HG03575 (cell line): Measurements from ENCODE around the gene FUBP3.

Experiments
- ATAC-seq: cut with Tn5 transposase; IDR thresholded peaks from one replicate; pipeline ENCODE4 v1.9.1; 2021; ENCODE audit not compliant: unreplicated experiment, insufficient number of reproducible peaks, low FRiP score; ENCODE audit errors: extremely low read depth

The FUBP3 gene

DNA sequence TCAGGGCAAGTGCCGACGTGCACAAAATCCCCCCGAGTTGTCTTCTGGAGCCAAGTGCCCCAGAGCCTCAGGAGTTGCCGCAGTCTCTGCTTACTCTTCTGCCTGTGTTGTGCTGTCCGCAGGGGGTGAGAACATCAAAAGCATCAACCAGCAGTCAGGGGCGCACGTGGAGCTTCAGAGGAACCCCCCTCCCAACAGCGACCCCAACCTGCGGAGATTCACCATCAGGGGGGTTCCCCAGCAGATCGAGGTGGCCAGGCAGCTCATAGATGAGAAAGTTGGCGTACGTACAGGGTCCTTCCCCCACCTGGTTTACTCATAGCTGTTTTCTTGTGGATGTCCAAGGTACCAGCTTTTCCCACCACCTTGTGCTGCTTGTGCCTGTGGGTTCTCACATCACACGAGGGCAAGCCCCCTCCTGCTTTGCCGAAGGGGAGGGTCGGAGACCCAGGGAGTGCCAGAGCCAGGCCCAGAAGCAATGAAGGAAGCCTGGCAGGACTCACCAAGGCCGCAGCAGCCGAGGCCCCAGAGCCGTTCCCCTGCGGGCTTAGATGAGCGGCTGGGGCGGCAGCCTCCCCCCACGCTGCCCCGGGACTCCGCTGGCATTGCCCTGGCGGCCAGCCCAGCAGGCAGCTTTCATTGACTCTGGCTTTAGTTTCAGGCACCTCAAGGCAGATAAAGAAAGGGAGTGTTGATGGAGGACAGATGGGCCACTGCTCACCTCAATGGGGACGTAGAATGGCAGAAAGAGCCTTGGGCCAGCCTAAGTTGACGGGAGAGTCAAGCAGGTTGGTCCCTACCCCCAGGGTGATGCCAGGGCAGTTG is 51.3 kb downstream of the FUBP3 start:
- ATAC-seq: no peak

DNA sequence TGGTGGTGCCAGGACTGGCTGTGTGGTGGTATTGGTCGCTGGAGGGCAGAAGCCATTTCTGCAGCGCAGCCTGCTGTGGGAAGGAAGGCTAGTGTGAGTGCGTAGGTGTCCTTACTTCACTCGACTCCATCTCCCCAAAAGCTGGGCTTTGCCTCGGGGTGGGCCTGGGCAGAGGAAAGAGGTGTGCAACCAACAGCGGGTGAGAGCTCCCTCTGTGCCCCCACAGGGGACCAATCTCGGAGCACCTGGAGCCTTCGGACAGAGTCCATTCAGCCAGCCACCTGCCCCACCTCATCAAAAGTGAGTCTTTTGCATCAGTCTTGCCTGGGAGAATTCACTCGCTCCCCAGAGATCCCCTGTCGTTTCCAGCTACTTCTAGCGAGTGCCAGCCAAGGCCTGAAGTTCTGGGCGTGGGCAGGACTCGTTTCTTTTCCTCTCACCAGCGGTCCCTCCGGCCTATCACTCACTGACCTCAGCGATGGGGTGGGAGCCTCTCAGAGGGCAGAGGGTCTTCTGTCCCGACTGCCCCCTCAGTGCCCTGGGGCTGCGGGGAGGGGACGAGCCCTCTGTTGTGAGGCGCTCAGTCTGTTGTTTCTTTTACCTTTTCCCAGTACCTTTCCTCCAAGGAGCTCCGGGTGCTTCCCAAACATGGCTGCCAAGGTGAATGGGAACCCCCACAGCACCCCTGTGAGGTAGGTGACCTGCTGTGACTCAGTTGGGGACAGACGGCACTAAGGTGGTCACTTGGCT is 52.1 kb downstream of the FUBP3 start:
- no peak for ATAC-seq

DNA sequence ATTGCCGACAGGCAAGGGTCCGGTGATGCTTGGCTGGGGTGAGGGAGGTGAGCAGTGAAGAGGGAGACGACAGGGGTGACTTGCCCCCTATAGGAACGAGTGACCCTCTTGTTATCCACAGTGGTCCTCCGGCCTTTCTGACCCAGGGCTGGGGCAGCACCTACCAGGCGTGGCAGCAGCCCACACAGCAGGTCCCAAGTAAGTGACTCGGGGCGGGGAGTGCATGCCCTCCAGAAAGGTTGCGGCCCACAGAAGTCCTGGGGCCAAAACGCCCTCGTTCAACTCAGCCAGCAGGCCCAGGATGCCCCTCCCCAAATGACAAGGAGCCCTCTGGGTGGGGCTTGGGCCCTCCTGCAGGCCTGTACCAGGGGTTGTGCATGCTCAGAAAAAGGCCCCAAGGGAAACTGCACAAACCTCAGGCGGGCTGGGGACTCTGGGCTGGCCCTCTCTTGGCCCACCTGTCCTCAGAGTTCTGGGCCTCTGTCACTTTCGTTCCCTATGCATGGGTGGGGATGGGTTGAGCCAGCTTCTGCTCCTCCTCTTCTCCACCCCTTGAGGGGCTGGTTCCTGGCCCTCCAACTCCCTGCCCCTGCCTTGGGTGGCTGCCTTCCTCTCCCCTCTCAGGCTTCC is 52.8 kb downstream of the FUBP3 start:
- no peak for ATAC-seq

DNA sequence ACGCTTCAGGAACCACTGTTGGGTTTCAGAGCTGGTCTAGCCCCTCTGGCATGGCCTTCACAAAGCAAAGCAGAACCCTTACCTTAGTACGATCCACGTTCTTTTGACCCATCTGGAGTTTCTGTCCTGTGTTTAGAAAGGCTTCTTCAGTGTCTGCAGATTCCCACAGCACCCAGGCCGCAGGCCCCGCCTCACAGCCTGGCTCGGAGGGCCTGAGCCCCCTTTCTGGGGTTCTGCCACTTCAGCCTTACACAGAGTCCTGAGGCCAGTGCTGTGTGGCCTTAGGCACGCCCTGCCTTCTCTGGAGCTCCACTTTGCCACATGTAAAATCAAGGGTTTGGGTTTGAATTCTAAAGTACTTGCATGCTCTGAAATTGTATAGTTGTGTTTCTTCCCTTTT is 53.5 kb downstream of the FUBP3 start:
- no peak for ATAC-seq

DNA sequence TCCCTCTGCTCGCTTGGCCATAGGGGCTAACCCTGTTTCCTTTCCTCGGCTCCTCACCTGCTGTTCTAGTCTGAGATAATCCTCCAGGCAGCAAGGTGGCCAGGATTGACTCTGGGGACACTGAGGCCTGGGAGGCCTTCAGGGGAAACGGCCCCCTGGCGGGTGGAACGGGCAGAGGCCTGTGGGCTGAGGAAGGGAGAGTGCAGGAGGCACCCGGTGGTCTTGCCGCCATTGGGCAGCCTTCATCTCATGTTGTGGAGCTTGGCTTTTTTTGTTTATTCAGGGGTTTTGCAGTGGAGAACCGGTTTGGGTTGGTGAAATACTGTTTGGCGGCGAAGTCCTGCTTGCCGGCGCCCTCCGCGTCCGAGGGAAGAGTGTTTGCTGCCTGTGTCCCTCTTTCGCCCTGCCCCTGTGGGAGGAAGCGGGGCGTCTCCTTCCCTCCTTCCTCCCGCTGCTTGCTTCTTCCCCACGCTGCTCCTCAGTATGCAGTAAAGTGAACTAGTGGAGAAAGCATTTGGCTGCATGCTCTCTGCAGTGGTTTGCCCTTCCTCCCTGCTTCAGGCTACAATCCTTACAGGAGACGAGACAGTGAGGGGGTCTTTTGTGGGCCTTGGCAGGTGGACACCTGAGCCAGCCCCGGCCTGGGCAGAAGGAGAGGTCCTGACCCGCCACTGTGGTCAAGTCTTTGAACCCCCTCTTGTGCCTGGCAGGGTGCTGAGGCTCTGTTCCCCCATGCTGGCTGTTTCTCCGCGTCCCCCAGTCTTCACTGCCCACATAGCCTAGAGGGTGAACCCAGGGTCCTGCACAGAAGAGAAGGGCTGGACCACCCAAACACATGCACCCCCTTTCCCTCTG is 54.2 kb downstream of the FUBP3 start:
- no peak for ATAC-seq

DNA sequence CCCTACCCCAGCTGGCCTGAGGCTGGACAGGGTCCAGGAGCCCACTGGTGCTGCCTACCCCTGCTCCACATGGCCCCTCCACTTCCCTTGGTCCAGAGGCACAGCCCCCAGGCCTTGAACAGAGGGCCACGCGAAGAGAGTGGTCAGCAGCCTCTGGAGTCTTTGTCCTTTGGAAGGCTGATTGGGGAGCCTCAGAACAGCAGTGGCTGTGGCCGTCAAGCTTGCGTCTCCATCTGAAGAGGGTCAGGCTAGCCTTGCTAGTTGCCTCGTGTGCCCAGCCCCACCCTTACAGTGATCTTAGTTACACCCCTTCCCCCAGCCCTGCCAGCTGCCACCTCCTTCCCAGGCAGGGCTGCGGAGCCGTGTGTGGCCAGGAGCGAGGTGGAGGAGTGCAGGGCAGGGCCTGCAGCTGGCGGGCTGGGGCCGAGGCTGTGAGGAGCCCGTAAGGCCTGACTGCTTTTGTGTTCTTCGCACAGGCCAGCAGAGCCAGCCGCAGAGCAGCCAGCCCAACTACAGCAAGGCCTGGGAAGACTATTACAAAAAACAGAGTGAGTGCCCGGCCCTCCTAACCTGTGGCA is 54.9 kb downstream of the FUBP3 start:
- ATAC-seq: no peak

DNA sequence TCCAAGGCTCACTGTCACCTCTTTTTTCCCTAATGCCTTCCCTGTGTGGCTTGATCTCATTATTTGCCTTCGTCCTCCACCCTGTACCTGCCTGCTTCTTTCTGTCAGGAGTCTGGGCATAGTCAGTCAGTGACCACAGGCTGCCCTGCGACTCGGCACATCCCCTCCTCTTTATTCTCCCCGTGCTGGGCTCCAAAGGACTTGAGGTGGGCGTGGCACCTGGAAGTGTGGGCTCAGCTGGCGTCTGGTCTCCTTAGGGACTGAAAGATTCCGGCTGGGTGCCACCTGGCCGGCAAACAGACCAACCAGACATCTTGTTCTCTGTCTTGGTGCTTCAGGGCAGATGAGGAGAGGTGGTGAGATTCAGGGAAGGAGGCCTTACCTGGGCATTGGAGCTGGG is 55.4 kb downstream of the FUBP3 start:
- no peak for ATAC-seq

DNA sequence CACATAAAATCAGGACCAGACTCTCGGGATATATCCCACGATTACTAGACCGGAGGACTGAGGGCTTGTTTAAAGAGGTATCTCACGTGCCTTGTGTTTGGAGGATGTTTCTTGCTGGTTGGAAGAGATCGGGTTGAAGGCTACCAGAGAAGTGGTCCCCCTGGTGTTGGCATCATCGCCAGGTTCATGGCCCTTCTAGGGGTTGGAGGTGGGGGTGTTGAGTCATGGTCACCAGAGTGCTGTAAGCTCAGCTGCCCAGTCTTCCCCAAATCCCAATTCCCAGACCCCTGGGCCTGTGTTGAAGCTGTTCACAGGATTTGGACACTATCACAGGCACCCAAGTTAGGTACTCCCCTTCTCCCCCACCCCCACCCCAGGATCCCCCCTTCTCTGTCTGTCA is 55.9 kb downstream of the FUBP3 start:
- ATAC-seq: no peak

DNA sequence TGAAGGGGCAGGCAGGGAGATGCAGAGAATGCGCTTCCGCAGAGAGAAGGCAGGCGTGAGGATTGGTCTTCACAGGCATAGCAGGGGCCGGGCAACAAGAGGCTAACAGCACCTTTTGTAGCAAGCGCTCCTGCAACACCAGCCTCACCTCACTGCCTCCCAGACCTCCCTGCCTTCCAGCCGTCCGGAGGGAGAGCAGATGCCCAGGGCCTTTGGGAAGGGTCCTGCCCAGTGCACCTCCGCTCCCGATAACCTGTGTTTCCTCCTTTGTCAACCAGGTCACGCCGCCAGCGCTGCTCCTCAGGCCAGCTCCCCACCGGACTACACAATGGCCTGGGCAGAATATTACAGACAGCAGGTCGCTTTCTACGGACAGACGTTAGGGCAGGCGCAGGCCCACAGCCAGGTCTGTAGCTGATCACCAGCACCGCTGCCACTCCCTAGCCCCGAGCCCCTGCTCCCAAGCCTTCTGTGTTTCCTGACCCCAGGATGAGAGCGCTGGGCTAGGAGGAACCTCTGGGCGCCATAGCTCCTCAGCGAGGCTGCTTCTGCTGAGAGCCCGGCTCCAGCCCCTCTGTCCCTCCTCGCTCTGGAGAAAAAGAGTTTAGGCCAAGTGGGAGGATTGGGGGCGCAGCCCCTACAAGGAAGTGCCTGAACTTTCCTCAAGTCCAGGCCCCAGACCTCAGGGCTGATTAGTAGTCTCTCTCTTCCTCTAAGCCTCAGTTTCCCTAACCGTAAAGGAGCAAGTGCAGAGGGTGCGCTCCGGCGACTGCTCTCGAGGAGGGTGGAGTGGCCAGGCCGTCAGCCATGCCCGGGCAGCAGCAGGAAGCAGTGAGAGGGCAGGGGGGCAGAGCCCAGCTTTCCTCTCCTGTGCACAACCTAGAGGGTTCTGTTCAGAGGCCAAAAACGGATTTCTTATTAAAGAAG is 56.6 kb downstream of the FUBP3 start:
- ATAC-seq: no peak

DNA sequence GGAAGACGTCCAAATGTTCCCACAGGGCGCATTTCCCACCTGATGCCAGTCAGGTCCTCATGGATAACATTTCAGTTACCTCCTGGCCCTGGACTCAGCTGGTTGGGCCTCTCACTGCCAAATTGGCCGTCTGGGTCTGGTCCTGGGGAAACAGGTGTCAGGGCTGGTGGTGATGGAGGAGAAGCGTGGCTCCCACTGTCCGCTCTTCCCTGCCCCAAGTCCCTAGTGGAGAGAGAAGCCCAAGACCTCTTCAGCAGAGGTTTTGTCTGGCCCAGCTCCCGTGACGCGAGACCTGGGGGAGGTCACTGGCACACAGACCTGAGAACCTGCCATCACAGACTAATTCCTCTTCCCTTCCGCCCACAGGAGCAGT is 57.3 kb downstream of the FUBP3 start:
- no peak for ATAC-seq

DNA sequence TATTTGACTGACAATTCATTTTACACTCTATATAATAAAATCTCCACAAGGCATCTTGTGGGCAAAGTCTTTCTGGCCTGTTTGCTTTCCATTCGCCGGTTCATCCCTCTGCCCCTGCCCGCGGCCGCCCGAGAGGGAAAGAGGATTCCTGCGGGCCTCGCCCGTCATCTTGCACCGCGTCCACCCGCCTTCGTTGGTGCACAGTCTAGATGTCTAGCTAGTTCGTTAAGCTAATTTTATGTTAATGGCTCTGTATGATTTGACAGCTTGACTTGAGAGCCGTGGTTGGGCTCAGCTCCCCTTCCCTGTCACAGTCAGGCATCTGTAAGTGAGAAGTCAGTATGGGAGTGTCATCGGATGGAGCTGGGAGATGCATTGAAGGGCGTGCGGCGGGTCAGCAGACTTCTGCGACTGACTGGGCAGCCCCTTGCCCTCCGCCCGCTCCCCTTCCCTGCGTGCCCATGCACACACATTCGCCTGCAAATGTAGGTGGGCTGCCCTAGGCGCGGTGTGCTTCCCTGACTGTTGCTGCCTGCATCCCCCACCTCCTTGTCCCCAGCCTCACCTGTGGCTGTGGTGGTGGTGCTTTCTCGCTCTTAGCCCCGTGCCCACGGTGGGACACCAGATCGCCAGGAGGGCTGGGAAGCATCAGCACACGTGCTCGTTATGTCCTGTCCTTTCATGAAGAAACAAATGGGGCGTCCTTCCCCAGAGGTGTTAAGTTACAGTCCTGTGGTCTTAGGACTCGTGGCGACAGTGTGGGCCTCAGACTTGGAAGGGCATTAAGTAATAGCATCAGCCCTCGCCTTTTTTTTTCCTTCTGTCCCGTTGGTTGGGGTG is 59.1 kb downstream of the FUBP3 start:
- no peak for ATAC-seq

DNA sequence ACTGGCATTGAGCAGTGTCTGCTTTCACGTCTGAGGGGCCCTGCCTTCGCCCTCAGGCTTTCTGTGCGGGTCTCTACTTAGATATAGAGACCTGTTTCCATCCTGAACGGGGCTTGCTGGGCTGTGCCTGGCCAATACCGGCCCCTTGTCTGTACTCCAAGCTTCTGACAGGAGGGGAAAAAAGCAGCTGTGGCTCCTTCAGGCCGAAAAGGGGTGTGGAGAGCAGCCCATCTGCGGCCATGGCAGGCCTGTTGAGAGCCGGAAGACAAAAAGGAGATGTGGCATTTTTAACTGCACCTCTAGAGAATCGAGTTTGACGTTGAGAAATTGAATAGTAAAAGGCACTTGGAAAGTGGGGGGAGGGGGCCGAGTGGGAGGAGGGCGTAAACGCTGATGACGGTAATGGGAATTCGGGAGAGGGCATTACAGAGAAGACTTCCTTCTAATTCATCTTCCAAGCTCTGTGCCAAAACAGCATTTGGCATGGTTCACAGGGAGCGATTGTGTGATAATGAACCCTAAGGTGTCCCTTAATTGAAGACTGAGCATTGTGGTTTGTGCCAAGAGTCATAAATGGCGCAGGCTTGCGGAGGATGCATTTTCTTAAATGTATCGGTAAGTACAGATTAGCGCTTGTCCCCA is 59.9 kb downstream of the FUBP3 start:
- no peak for ATAC-seq

DNA sequence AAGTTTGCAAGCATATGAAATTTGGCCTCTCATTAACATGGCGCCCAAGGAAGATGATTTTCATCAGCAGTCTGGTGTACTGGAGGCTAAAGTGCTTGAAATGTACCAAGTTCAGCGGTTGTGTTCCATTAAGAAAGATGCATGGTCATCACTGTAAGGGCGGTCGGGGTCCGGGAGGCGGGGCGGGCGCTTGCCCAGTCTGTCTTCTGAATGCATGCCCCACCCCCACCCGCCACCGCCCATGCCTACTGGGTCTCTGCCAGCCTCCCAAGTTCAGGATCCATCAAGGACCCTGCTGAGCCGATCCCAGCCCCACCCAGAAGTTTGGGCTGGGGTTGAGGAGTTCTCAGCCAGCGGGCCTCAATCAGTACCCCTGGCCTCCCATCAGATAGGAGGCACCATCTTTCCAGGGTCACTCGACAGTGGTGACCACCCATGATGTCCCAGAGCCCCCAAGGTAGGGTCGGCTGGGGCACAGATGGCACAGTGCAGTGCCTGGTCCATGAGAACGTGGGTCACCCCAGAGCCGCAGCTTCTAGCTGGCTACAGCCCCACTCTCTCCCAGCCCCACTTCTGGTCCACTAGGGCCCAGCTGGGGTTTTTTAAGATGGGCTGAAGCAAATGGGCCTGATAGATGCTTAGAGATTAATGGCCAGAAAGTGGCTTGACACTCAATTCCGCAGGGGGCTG is 60.6 kb downstream of the FUBP3 start:
- no peak for ATAC-seq

DNA sequence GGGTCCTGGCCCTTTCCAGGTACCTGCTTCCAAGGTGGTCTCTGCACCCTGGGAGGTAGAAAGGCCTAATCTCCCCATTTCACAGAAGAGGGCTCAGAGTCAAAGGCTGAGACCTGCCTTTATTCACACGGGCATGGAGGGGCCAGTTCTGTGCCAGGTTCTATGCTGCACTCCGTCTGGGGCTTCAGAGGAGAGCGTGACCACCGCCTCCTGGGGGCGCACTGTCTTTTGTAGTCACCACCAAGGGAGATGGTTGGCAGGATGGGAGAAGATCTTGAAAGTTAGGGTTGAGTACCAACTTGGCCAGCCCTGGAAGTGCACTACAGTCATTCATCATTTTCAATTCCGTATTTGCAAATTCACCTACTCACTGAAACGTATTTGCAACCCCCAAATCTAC is 61.3 kb downstream of the FUBP3 start:
- ATAC-seq: no peak

DNA sequence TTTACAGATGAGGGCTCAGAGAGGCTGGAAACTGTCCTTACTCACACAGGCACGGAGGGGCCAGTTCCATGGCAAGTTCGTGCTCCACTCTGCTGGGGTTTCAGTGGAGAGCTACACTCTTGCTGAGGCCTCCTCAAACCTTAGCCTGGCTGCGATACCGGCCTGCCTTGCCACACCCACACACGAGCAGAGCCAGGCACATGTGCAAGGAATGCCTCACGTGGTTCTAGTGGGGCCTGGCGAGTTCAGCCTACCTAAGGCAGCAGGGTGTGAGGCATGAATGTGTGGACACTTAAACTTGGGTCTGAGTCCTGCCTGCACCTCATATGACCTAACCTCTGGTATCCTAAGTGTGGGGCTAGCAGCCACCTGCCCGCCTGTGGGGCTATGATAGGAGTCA is 63.5 kb downstream of the FUBP3 start:
- no peak for ATAC-seq

DNA sequence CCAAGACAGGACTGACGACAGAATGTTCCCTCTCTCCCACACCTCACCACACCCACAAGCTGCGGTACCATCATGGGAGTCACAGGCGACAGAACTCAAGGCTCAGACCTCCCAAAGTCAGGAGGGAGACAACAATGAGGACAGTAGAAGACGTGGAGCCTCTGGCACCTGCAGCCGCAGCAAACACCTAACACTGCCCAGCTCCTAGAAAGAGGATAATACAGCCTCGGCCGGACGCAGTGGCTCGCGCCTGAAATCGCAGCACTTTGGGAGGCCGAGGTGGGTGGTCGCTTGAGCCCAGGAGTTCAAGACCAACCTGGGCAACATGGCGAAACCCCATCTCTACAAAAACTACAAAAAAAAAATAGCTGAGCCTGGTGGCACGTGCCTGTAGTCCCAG is 71.8 kb downstream of the FUBP3 start:
- no peak for ATAC-seq
